Cardiac septum (tissue), 1 donor: ENCODE measurements around the gene GRM4. TPM values are rescaled to one million over a fixed set of nuclear protein-coding genes. Genes with fewer than 3 reads are reported as not detected.
A peak's percentile ranks its signal among the peaks of the same experiment; 100 is the strongest.

Experiments
- DNase-seq: peaks from one replicate; pipeline ENCODE4 v3.0.0-alpha.2; 2020; ENCODE audit warnings: low spot score
- intact Hi-C: fragments of 100-400 bp; cut with DNase I; formaldehyde crosslinking; loops from one replicate; pipeline ENCODE4 v1.14.0; 2022
- total RNA-seq: library from RNA; stranded (reverse); fragmentation: NEBNext Ultra II Directional; extraction: Animal tissue kit (Norgen Biotek cat#: 25700); gene quantifications from one replicate; pipeline ENCODE4 v1.2.1, GENCODE V29; 2021
- donor health status: DM: no; HTN: no; CAD: no.

GRM4 gene
- total RNA-seq, 1 donor from 2014 or later = not detected

GRCh38 chr6:34159844-34160243 lies 14.0 kb upstream of the GRM4 start:
- no peak for DNase-seq
- intact Hi-C loops = loop anchor here (5.0 to 10.0 kb wide), 2 partner anchors 255 to 573 kb away; no protein-coding TSS in a partner anchor

- intact Hi-C loops = loop anchor here (5.0 kb wide), 1 partner anchor 572 kb away; no protein-coding TSS in a partner anchor
- peak; percentile 1 for DNase-seq
Observed at GRCh38 chr6:34158876-34159275, 13.0 kb upstream of the GRM4 start.

- intact Hi-C loops = loop anchor here (5.0 kb wide), 1 partner anchor 571 kb away; no protein-coding TSS in a partner anchor
- no peak for DNase-seq
Observed at GRCh38 chr6:34157851-34158250, 12.0 kb upstream of the GRM4 start.

- peak; percentile 63 for DNase-seq
- intact Hi-C loops = loop anchor here (5.0 kb wide), 1 partner anchor 570 kb away; no protein-coding TSS in a partner anchor
Observed at GRCh38 chr6:34157236-34157830, 11.4 kb upstream of the GRM4 start.

GRCh38 chr6:34155471-34156300 lies 9.8 kb upstream of the GRM4 start:
- intact Hi-C loops = loop anchor here (2.0 to 5.0 kb wide), 2 partner anchors 383 to 568 kb away; no protein-coding TSS in a partner anchor

GRCh38 chr6:34154668-34155447 lies 9.0 kb upstream of the GRM4 start:
- DNase-seq = peak; percentile 69
- intact Hi-C loops = loop anchor here (1.0 to 5.0 kb wide), 3 partner anchors 100 to 568 kb away; no protein-coding TSS in a partner anchor

More at GRCh38 chr6:34155471-34156300, 9.8 kb upstream of the GRM4 start:
- DNase-seq = peak; percentile 57

GRCh38 chr6:34152806-34153520 lies 7.1 kb upstream of the GRM4 start:
- intact Hi-C loops = no loop called here
- DNase-seq = no peak

GRCh38 chr6:34152042-34152524 lies 6.2 kb upstream of the GRM4 start:
- peak; percentile 49 for DNase-seq
- intact Hi-C loops = no loop called here

GRCh38 chr6:34151321-34152041 lies 5.6 kb upstream of the GRM4 start:
- intact Hi-C loops = no loop called here
- peak; percentile 62 for DNase-seq

GRCh38 chr6:34150766-34151165 lies 4.9 kb upstream of the GRM4 start:
- intact Hi-C loops = no loop called here

GRCh38 chr6:34149831-34150400 lies 4.0 kb upstream of the GRM4 start:
- DNase-seq = peak; percentile 41
- intact Hi-C loops = no loop called here

More at GRCh38 chr6:34150766-34151165, 4.9 kb upstream of the GRM4 start:
- peak; percentile 27 for DNase-seq

- intact Hi-C loops = no loop called here
- DNase-seq = no peak
Observed at GRCh38 chr6:34149452-34149810, 3.5 kb upstream of the GRM4 start.

GRCh38 chr6:34148631-34149451 lies 3.0 kb upstream of the GRM4 start:
- DNase-seq = no peak
- intact Hi-C loops = no loop called here

GRCh38 chr6:34147906-34148630 lies 2.2 kb upstream of the GRM4 start:
- intact Hi-C loops = no loop called here
- no peak for DNase-seq

- intact Hi-C loops = no loop called here
- DNase-seq = no peak
Observed at GRCh38 chr6:34146801-34147592, 1.1 kb upstream of the GRM4 start.
